ENCODE measurements around the gene MAP7D1. TPM values are rescaled to one million over a fixed set of nuclear protein-coding genes. Genes with fewer than 3 reads are reported as not detected.
A peak's percentile ranks its signal among the peaks of the same experiment; 100 is the strongest.
"Not testable (repeated sequence)": the region's sequence is repeated elsewhere in the genome, so short reads cannot be mapped to it uniquely, and the experiment has no call there.

MAP7D1 gene

GRCh38 chr1:36221901-36222300, 65.9 kb downstream of the MAP7D1 start:
- Histone ChIP-seq H3K36me3 (ENCODE audit: insufficient read depth, low read length) (peaks cover 12% of the 10 kb centered on the region), H3K4me1 (ENCODE audit: control insufficient read depth, insufficient read depth, low read length) (peaks cover 16% of the 10 kb centered on the region)
- H3K4me2 ChIP-seq (ENCODE audit: low read length); H3K27me3 ChIP-seq (ENCODE audit: control insufficient read depth, insufficient read depth, low read length); H3K4me3 ChIP-seq (ENCODE audit: low read length); H3K9me3 ChIP-seq (replicated peaks; ENCODE audit: low read length); H3K9ac ChIP-seq (ENCODE audit: low read depth, low read length): not testable (repeated sequence)

DNA sequence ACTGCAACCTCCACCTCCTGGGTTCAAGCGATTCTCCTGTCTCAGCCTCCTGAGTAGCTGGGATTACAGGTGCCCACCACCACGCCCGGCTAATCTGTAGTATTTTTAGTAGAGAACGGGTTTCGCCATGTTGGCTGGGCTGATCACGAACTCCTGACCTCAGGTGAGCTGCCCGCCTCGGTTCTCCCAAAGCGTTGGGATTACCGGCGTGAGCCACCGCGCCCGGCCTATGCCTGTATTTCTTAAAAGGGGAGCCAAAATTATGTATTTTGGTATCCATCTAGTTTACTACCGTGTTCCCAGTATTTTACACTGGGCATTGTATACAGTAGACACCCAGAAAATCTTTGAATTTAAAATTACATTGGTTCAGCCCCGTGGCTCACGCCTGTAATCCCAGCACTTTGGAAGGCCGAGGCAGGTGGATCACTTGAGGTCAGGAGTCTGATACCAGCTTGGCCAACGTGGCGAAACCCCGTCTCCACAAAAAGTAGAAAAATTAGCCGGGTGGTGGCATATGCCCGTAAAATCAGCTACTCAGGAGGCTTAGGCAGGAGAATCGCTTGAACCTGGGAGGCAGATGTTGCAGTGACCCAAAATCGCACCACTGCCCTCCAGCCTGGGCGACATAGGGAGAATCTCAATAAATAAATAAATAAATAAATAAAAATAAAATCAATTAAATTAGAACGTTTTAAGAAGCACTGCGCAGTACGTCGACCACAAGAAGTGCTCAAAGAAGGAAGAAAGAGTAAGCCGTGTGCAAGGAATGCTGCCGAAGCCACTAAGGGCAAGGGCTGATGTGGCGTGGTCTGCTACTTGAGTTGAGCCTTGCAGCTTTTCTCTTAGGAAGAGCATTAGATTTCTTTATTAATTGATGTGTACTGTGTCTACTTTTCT, 66.8 kb downstream of the MAP7D1 start:
- Histone ChIP-seq H3K9ac (ENCODE audit: low read depth, low read length) (peak overlapping the region; percentile 95), H3K27me3 (ENCODE audit: control insufficient read depth, insufficient read depth, low read length) (no peaks in the 10 kb centered on the region), H3K4me3 (ENCODE audit: low read length) (peak overlapping the region; percentile 71), H3K4me2 (ENCODE audit: low read length) (peak overlapping the region; percentile 91), H3K36me3 (ENCODE audit: insufficient read depth, low read length) (peaks cover 17% of the 10 kb centered on the region), H3K4me1 (ENCODE audit: control insufficient read depth, insufficient read depth, low read length) (peaks cover 17% of the 10 kb centered on the region), H3K9me3 (replicated peaks; ENCODE audit: low read length) (no peaks in the 10 kb centered on the region)

- H3K9me3 ChIP-seq (replicated peaks; ENCODE audit: low read length), result no peaks in the 10 kb centered on the region
- H3K4me1 ChIP-seq (ENCODE audit: control insufficient read depth, insufficient read depth, low read length), result peaks cover 17% of the 10 kb centered on the region
- no peaks in the 10 kb centered on the region for H3K27me3 ChIP-seq (ENCODE audit: control insufficient read depth, insufficient read depth, low read length)
- H3K4me3 ChIP-seq (ENCODE audit: low read length), result peak overlapping the region; percentile 71
- H3K4me2 ChIP-seq (ENCODE audit: low read length), result peak overlapping the region; percentile 91
- peak overlapping the region; percentile 95 for H3K9ac ChIP-seq (ENCODE audit: low read depth, low read length)
- peaks cover 21% of the 10 kb centered on the region for H3K36me3 ChIP-seq (ENCODE audit: insufficient read depth, low read length)
Observed at GRCh38 chr1:36223381-36223995, 67.5 kb downstream of the MAP7D1 start.

DNA sequence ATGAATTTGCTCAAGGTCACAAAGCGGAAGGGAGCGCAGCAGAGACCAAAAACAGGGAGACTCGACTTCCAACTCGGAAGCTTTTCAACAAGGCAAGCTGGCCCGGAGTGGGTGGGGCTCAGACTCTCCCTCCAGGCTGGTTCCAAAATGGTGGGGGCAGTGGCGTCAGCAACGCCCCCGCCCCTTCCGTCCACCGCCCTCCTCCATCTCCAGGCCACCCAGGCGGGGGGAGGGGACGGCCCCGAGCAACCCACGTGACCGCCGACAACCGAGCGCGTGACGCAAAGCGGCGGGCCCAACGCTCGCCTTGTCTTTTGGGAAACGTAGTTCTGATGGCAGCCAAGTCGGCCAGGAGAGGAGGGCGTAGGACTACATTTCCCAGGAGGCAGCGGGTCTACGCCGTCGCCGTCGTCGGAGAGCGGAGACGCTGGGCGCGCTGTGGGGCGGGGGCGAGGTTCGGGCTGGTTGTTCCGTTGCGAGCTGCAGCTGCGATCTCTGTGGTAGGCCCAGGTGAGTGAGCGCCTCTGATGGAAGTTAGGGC, 68.1 kb downstream of the MAP7D1 start, which contains the start of gene THRAP3:
Gene THRAP3 (plus strand): TSS at position 448 of the 541 bp plus-strand sequence. CDS start 58,121 bp downstream, outside the sequence.
- Histone ChIP-seq H3K4me2 (ENCODE audit: low read length) (peak within 1 kb of the TSS; percentile 99), H3K9ac (ENCODE audit: low read depth, low read length) (peak within 1 kb of the TSS; percentile 96), H3K4me3 (ENCODE audit: low read length) (peak within 1 kb of the TSS; percentile 90), H3K4me1 (ENCODE audit: control insufficient read depth, insufficient read depth, low read length) (peaks cover 17% of the 10 kb centered on the region), H3K36me3 (ENCODE audit: insufficient read depth, low read length) (peaks cover 27% of the 10 kb centered on the region), H3K9me3 (replicated peaks; ENCODE audit: low read length) (no peaks in the 10 kb centered on the region), H3K27me3 (ENCODE audit: control insufficient read depth, insufficient read depth, low read length) (no peaks in the 10 kb centered on the region)

DNA sequence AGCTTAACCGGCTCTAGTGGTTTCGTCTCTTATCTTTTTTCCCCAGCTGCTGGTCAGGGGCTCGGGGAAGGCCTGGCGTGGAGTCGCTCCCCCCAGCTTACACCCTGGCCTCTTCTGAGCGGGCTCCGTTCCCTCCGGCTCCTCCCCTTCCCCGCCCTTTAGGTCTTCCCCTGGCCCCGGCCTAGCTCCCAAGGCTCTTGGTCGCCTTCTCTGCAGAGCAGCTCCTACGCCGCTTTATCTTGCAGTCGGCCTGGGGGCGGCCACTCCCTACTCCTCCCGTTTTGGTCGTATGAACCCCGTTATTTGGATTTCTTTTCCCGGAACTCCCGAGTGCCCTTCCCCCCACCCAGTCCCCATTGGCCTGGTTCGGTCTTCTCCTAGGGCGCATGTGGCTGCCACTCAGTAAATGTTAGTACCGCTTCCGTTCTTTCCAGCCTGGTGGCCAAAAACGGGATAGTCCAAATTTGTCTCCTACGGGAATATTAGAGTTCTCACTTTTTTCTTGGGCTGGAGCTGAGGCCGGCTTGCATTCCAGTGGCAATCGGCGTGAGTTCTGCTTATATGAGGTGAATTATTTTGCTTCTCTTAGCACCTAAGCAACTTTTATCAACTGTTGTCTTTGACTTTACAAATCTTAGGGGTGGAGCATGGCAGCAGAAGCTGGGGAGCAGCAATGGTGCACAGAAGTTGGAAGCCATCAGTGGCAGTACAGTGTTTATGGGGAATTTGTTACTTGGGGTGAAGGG, 68.8 kb downstream of the MAP7D1 start:
- peaks cover 17% of the 10 kb centered on the region for H3K4me1 ChIP-seq (ENCODE audit: control insufficient read depth, insufficient read depth, low read length)
- H3K27me3 ChIP-seq (ENCODE audit: control insufficient read depth, insufficient read depth, low read length), result no peaks in the 10 kb centered on the region
- H3K36me3 ChIP-seq (ENCODE audit: insufficient read depth, low read length), result peaks cover 28% of the 10 kb centered on the region
- peak overlapping the region; percentile 99 for H3K4me2 ChIP-seq (ENCODE audit: low read length)
- H3K4me3 ChIP-seq (ENCODE audit: low read length), result peak overlapping the region; percentile 90
- H3K9me3 ChIP-seq (replicated peaks; ENCODE audit: low read length), result no peaks in the 10 kb centered on the region
- peak overlapping the region; percentile 96 for H3K9ac ChIP-seq (ENCODE audit: low read depth, low read length)

DNA sequence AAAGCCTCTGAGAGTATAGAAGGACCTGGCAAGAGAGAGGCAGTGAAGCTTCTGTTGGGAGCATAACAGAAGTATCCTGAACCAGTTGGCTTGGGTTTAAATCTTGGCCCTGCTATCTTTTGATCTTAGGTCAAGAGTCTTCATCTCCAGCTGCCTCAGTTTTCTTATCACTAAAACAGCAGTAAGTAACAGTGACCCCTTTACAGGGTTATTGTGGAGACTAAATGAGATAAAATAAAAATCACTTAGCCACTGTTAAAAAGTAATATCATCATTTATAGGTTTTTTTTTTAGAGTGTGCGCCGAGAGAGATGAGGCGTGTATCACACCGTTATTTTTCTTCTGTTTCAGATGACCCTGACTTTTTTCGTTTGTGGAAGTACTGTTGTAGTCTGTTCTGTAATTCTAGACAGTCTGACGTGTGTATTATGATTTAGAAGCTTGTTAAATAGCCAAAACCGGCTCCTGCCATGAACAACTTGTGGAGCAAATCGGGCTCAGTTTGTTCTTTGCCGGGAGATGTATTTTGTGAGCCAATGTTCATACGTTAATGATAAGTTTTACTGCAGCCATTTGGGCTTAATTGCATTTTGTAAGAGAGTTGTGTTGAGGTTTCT, 69.4 kb downstream of the MAP7D1 start:
- Histone ChIP-seq H3K4me2 (ENCODE audit: low read length) (peak overlapping the region; percentile 99), H3K4me1 (ENCODE audit: control insufficient read depth, insufficient read depth, low read length) (peaks cover 17% of the 10 kb centered on the region), H3K27me3 (ENCODE audit: control insufficient read depth, insufficient read depth, low read length) (no peaks in the 10 kb centered on the region), H3K9ac (ENCODE audit: low read depth, low read length) (peak overlapping the region; percentile 96), H3K4me3 (ENCODE audit: low read length) (peak overlapping the region; percentile 90), H3K36me3 (ENCODE audit: insufficient read depth, low read length) (peaks cover 30% of the 10 kb centered on the region), H3K9me3 (replicated peaks; ENCODE audit: low read length) (no peaks in the 10 kb centered on the region)

- not testable (repeated sequence) for H3K4me3 ChIP-seq (ENCODE audit: low read length); H3K9ac ChIP-seq (ENCODE audit: low read depth, low read length); H3K9me3 ChIP-seq (replicated peaks; ENCODE audit: low read length); H3K27me3 ChIP-seq (ENCODE audit: control insufficient read depth, insufficient read depth, low read length); H3K4me2 ChIP-seq (ENCODE audit: low read length)
- Histone ChIP-seq H3K4me1 (ENCODE audit: control insufficient read depth, insufficient read depth, low read length) (peaks cover 17% of the 10 kb centered on the region), H3K36me3 (ENCODE audit: insufficient read depth, low read length) (peaks cover 54% of the 10 kb centered on the region)
Observed at GRCh38 chr1:36230279-36230678, 74.3 kb downstream of the MAP7D1 start.

Small RNAs within 50 kb of the gene (small RNA-seq; reads per million reads assigned to genes)
- gene RN7SL131P, result not detected
